Hepatocyte (in vitro differentiated cells): ENCODE results near the gene PRSS21. TPM values are rescaled to one million over a fixed set of nuclear protein-coding genes. Genes with fewer than 3 reads are reported as not detected.

Experiments
- DNase-seq: peaks from one replicate; pipeline ENCODE4 v3.0.0-alpha.2; 2016; ENCODE audit warnings: low spot score
- H2AFZ ChIP-seq: fragments of 200-600 bp; sonication (generic); 2 replicates; pipeline ENCODE4 v1.6.0; 2016; ENCODE audit warnings: antibody characterized with exemption, mild to moderate bottlenecking
- H3K27ac ChIP-seq: fragments of 200-600 bp; sonication (generic); 2 replicates; pipeline ENCODE4 v1.5.1; 2016; ENCODE audit warnings: mild to moderate bottlenecking
- H3K27me3 ChIP-seq: fragments of 200-600 bp; sonication (generic); 2 replicates; pipeline ENCODE4 v1.6.1; 2016
- H3K36me3 ChIP-seq: fragments of 200-600 bp; sonication (generic); replicated peaks from 2 replicates; pipeline ENCODE4 v1.5.1; 2016; ENCODE audit warnings: low read depth; ENCODE audit not compliant: insufficient read depth
- H3K4me1 ChIP-seq: fragments of 200-600 bp; sonication (generic); 2 replicates; pipeline ENCODE4 v1.5.1; 2016; ENCODE audit warnings: mild to moderate bottlenecking, moderate library complexity; ENCODE audit not compliant: insufficient read depth
- H3K4me2 ChIP-seq: fragments of 200-600 bp; sonication (generic); 2 replicates; pipeline ENCODE4 v1.6.0; 2016
- H3K4me3 ChIP-seq: fragments of 200-600 bp; sonication (generic); 2 replicates; pipeline ENCODE4 v1.5.1; 2016; ENCODE audit warnings: mild to moderate bottlenecking
- H3K79me2 ChIP-seq: fragments of 200-600 bp; sonication (generic); 2 replicates; pipeline ENCODE4 v1.6.0; 2017; ENCODE audit warnings: mild to moderate bottlenecking
- H3K9me2 ChIP-seq: fragments of 200-600 bp; sonication (generic); replicated peaks from 2 replicates; pipeline ENCODE4 v1.6.0; 2017; ENCODE audit warnings: mild to moderate bottlenecking; ENCODE audit not compliant: insufficient read depth
- H3K9me3 ChIP-seq: fragments of 200-600 bp; sonication (generic); 2 replicates; pipeline ENCODE4 v1.5.1; 2016; ENCODE audit warnings: low read depth, mild to moderate bottlenecking
- H4K20me1 ChIP-seq: fragments of 200-600 bp; sonication (generic); 2 replicates; pipeline ENCODE4 v1.6.0; 2016; ENCODE audit warnings: mild to moderate bottlenecking; ENCODE audit not compliant: insufficient read depth, poor library complexity, severe bottlenecking
- CTCF ChIP-seq: fragments of 200-600 bp; sonication (generic); IDR thresholded peaks from 2 replicates; pipeline ENCODE4 v1.5.1; 2016; ENCODE audit warnings: antibody characterized with exemption, mild to moderate bottlenecking; ENCODE audit not compliant: poor library complexity
- EZH2 ChIP-seq: fragments of 200-600 bp; sonication (generic); IDR thresholded peaks from 2 replicates; pipeline ENCODE4 v1.6.1; 2016; ENCODE audit warnings: antibody characterized with exemption, mild to moderate bottlenecking, borderline replicate concordance
- EZH2phosphoT487 ChIP-seq: fragments of 200-600 bp; sonication (generic); IDR thresholded peaks from one replicate; pipeline ENCODE4 v1.6.1; 2018; ENCODE audit warnings: antibody characterized with exemption, mild to moderate bottlenecking, low read depth, moderate library complexity; ENCODE audit not compliant: unreplicated experiment, severe bottlenecking
- WGBS: methylation state at CpG from one replicate; pipeline ENCODE4 v1.1.6; 2016; ENCODE audit warnings: low lambda C conversion rate; ENCODE audit errors: missing lambda C conversion rate; 5-methylcytosine and 5-hydroxymethylcytosine counted together
- polyA plus RNA-seq: library from polyadenylated mRNA; unstranded; fragments of >200 nt; fragmentation: Nextera tagmentation; extraction: Ambion mirVana; gene quantifications from 2 replicates; pipeline ENCODE4 v1.2.1, GENCODE V29; 2016
- total RNA-seq: library from RNA; depleted of rRNA; stranded (reverse); fragments of >200 nt; gene quantifications from 2 replicates; pipeline ENCODE4 v1.2.3, GENCODE V29; 2014

The PRSS21 gene
- total and polyA plus RNA-seq, 2 experiments from 2014 or later = not detected

- Histone ChIP-seq H3K27me3 (no peaks in the 10 kb centered on the region), H3K4me1 (no peaks in the 10 kb centered on the region), H3K4me2 (peak within 1 kb of the TSS; percentile 80), H3K9me2 (no peaks in the 10 kb centered on the region), H4K20me1 (no peaks in the 10 kb centered on the region), H3K79me2 (peaks cover 6% of the 10 kb centered on the region), H3K4me3 (peak within 1 kb of the TSS; percentile 45), H2AFZ (peak within 1 kb of the TSS; percentile 21), H3K27ac (peak within 1 kb of the TSS; percentile 97), H3K9me3 (no peaks in the 10 kb centered on the region), H3K36me3 (no peaks in the 10 kb centered on the region)
- 9% methylated on average over 32 of the region's 42 CpGs for WGBS
- no peak for TF ChIP-seq EZH2
- TF ChIP-seq EZH2phosphoT487 = no peak
- TF ChIP-seq CTCF = no peak
- peak; percentile 84 for DNase-seq
Observed at GRCh38 chr16:2857451-2858244, 40.6 kb downstream of the PRSS21 start, which contains the start of gene PRSS22. Gene PRSS22 (minus strand): TSS chr16:2858170. CDS start chr16:2858104, 66 bp downstream.

GRCh38 chr16:2858245-2859025, 41.4 kb downstream of the PRSS21 start:
- Histone ChIP-seq H3K36me3 (no peaks in the 10 kb centered on the region), H2AFZ (peak overlapping the region; percentile 21), H3K79me2 (peaks cover 6% of the 10 kb centered on the region), H3K9me2 (no peaks in the 10 kb centered on the region), H3K4me3 (peak overlapping the region; percentile 45), H3K27me3 (no peaks in the 10 kb centered on the region), H3K27ac (peak overlapping the region; percentile 97), H3K4me2 (peak overlapping the region; percentile 80), H4K20me1 (no peaks in the 10 kb centered on the region), H3K4me1 (no peaks in the 10 kb centered on the region), H3K9me3 (no peaks in the 10 kb centered on the region)
- WGBS = 3% methylated on average over 14 of the region's 23 CpGs
- no peak for TF ChIP-seq CTCF
- no peak for TF ChIP-seq EZH2phosphoT487
- TF ChIP-seq EZH2 = no peak
- peak; percentile 95 for DNase-seq

GRCh38 chr16:2859686-2860265, 42.7 kb downstream of the PRSS21 start:
- Histone ChIP-seq H4K20me1 (no peaks in the 10 kb centered on the region), H3K4me2 (no peak overlapping the region), H3K9me3 (no peaks in the 10 kb centered on the region), H3K79me2 (peaks cover 6% of the 10 kb centered on the region), H3K4me1 (no peaks in the 10 kb centered on the region), H3K36me3 (no peaks in the 10 kb centered on the region), H3K4me3 (no peak overlapping the region), H2AFZ (no peak overlapping the region), H3K27me3 (no peaks in the 10 kb centered on the region), H3K9me2 (no peaks in the 10 kb centered on the region), H3K27ac (no peak overlapping the region)
- no peak for DNase-seq
- TF ChIP-seq CTCF (no peak), EZH2 (no peak), EZH2phosphoT487 (no peak)
- 93% methylated on average over 10 of the region's 10 CpGs for WGBS
